ENCODE results near the gene SYNGR3.
"Not testable (repeated sequence)": the region's sequence is repeated elsewhere in the genome, so short reads cannot be mapped to it uniquely, and the experiment has no call there.

Gene SYNGR3

DNA sequence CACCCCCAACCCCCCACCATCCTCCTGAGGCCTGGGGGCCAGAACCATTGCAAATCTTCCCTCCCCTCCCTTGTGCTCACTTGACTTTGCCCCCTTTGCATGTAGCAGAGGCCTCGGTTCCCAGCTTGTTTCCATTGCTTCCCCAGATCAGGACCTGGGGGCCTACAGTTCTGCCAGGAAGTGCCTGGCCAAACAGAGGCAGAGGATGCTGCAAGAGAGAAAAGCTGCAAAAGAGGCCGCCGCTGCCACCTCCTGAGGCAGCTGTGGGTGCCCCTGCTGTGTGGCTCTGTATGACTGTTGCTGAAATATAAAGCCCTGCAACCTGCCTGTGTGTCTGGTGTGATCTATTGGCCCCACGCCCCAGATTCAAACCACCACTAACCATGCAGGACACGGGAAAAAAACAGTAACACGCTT, 28.1 kb upstream of the SYNGR3 start:
- Histone ChIP-seq H3K4me1 (ENCODE audit: control insufficient read depth in 1 of 2, insufficient read depth in 2 of 2, low read length in 2 of 2) (peaks cover 9 to 37% of the 10 kb centered on the region in 2 donors), H3K36me3 (ENCODE audit: control insufficient read depth in 1 of 2, insufficient read depth in 2 of 2, low read length in 2 of 2) (peaks cover 3 to 19% of the 10 kb centered on the region in 2 donors), H3K27ac (ENCODE audit: low read length) (no peak overlapping the region), H3K27me3 (ENCODE audit: low read depth, low read length) (no peaks in the 10 kb centered on the region), H3K4me3 (ENCODE audit: low read depth in 1 of 2, low read length in 2 of 2) (no peak overlapping the region), H3K9me3 (ENCODE audit: control insufficient read depth in 1 of 2, low read length in 2 of 2) (no peaks in the 10 kb centered on the region)

DNA sequence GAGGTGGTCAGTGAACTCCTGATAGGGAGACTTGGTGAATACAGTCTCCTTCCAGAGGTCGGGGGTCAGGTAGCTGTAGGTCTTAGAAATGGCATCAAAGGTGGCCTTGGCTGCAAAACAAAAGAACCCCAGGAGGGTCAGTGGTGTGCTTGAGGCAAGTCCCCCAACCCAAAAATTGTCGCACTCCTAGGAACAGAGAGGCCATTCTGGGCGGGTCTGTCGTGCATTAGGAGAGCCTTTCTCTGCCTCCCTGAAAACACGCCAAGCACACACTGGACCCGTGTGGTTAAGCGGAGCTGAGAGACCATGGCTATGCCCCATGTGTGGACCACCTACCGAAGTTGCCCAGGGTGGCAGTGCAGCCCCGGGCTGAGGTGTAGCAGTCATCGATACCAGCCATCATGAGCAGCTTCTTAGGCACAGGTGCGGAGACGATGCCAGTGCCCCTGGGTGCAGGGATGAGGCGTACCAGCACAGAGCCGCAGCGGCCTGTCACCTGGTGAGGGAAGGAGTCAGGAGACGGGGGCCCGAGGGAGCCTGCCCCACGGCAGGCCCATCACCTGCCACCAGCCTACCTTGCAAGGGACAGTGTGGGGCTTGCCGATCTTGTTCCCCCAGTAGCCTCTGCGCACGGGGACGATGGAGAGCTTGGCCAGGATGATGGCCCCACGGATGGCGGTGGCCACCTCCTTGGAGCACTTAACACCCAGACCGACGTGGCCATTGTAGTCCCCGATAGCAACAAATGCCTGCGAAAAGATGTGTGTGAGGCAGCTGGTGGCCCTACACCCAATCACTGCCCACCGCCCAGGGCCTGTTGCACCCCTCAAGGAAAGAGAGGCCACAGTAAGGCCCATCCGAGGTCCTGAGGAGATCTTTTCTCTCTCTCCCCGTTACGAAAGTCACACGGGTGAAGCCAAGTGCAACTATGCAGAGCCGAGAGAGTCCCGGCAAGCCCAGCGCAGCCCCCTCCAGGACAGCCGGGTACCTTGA, 27.3 kb upstream of the SYNGR3 start:
- not testable (repeated sequence) for H3K27me3 ChIP-seq (ENCODE audit: low read depth, low read length); H3K4me3 ChIP-seq (ENCODE audit: low read depth in 1 of 2, low read length in 2 of 2); H3K27ac ChIP-seq (ENCODE audit: low read length); H3K9me3 ChIP-seq (ENCODE audit: control insufficient read depth in 1 of 2, low read length in 2 of 2)
- H3K4me1 ChIP-seq (ENCODE audit: control insufficient read depth in 1 of 2, insufficient read depth in 2 of 2, low read length in 2 of 2): peaks cover 9 to 37% of the 10 kb centered on the region in 2 donors
- peaks cover 3 to 19% of the 10 kb centered on the region in 2 donors for H3K36me3 ChIP-seq (ENCODE audit: control insufficient read depth in 1 of 2, insufficient read depth in 2 of 2, low read length in 2 of 2)

DNA sequence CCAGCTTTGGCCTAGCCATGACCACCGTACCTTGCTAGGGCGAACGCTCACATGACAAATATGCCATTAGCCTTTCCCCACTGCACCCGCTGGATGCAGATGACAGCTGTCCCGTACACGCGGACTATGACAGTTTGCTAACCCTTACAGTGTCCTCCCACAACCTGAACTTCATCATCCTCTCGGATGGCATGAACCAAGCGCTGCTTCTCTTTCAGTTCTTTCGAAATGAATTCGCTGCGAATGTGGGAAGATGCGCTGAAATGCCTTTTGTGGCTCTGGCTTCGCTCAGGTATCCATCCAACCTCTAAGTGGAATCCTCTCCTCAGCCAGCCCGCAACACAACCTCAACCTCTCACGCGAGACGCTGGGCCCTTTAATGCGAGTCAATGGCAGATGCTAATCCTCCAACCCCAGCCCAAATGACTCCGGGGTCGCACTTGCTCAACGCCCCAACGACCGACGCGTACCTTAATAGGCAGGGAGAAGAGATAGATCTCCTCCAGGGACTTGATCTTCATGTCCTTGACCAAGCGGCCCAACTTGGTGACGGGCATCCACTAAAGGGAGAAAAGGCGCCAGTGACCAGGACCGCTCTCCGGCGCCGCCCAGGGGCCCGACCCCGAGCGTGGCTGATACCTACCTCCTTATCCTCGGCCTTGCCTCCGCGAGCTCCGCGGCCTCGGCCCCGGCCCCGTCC, 25.8 kb upstream of the SYNGR3 start:
- Histone ChIP-seq H3K4me3 (ENCODE audit: low read depth in 1 of 2, low read length in 2 of 2) (peak overlapping the region; percentile 77 to 80), H3K36me3 (ENCODE audit: control insufficient read depth in 1 of 2, insufficient read depth in 2 of 2, low read length in 2 of 2) (peaks cover 3 to 19% of the 10 kb centered on the region in 2 donors), H3K4me1 (ENCODE audit: control insufficient read depth in 1 of 2, insufficient read depth in 2 of 2, low read length in 2 of 2) (peaks cover 9 to 33% of the 10 kb centered on the region in 2 donors), H3K9me3 (ENCODE audit: control insufficient read depth in 1 of 2, low read length in 2 of 2) (no peaks in the 10 kb centered on the region), H3K27me3 (ENCODE audit: low read depth, low read length) (no peaks in the 10 kb centered on the region), H3K27ac (ENCODE audit: low read length) (peak overlapping the region; percentile 94)

DNA sequence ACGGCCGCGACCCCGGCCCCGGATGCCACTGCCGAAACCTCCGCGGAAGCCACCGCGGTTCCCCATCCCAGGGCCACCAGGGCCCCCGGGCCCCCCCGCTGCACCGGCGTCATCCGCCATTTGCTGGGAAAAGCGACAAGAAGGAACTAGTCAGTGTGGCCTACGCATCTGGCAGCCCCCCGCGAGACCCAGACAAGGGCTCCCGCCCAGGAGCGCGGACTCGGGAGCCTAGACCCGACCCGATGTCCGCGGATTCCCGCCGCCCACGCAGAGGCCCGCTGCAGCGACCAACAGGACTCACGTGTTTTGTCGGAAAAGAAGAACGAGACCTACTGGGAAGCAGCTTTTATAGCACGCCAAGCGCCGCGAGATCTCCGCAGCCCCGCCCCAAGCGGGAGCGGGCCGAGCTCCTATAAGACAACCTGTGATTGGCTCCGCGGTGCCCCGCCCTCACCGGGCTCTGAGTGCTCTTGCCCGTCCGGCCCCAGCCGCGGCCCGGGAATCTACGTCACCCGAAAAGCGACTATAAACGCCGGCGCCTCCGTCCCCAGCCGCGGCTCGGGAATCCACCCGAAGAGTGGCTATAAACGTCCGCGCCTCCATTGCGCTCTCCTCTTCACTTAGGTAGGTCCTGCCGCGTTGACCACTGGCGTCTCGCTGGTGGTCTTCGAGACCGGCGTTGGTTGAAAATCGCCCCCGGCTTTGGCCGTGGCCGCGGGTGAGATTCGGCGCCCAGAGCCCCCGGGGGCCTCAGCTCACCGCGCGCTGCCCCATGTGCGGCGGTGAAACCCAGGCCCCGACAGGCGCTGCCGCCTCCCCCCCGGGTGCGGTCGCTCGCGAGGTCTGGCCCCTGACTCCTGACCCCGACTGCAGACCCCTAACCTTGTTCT, 25.0 kb upstream of the SYNGR3 start, which contains the start of gene RPS2:
Gene RPS2, minus strand, starts transcription at position 321 of the 890 bp plus-strand sequence. Its CDS starts 201 bp downstream, at position 120.
- Histone ChIP-seq H3K27ac (ENCODE audit: low read length) (peak within 1 kb of the TSS; percentile 94), H3K36me3 (ENCODE audit: control insufficient read depth in 1 of 2, insufficient read depth in 2 of 2, low read length in 2 of 2) (peaks cover 3 to 19% of the 10 kb centered on the region in 2 donors), H3K4me3 (ENCODE audit: low read depth in 1 of 2, low read length in 2 of 2) (peak within 1 kb of the TSS; percentile 77 to 80), H3K9me3 (ENCODE audit: control insufficient read depth in 1 of 2, low read length in 2 of 2) (no peaks in the 10 kb centered on the region), H3K4me1 (ENCODE audit: control insufficient read depth in 1 of 2, insufficient read depth in 2 of 2, low read length in 2 of 2) (peaks cover 9 to 31% of the 10 kb centered on the region in 2 donors), H3K27me3 (ENCODE audit: low read depth, low read length) (no peaks in the 10 kb centered on the region)

DNA sequence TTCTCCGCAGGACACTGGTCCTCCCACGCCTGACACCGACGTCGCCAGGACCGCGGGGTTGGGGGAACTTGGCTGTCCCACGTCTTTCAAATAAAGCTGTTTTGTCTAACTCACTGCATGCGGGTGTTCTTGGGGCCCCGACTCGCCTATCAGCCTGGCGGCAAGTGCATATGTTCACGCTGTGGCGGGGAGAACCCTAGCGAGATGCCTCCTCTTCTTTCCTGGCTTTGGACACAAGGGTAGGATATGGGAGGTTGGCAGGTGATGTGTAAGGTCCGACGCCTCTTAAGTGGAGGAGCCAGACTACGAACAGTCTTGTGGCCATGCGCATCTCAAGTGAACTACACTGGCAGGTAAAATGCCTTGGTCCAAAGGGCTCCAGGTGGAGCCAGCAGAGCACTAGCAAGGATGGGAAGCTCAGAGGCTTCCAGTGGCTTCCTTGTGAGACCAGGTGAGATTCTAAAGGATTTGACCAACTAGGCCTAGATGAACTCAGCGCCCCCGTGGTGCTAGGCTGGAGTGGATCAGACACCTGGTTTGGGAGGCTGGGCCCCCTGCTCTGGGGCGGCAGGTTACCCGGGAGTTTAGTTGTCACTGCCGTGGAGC, 24.3 kb upstream of the SYNGR3 start:
- Histone ChIP-seq H3K9me3 (ENCODE audit: control insufficient read depth in 1 of 2, low read length in 2 of 2) (no peaks in the 10 kb centered on the region), H3K27me3 (ENCODE audit: low read depth, low read length) (no peaks in the 10 kb centered on the region), H3K27ac (ENCODE audit: low read length) (peak overlapping the region; percentile 94), H3K36me3 (ENCODE audit: control insufficient read depth in 1 of 2, insufficient read depth in 2 of 2, low read length in 2 of 2) (peaks cover 3 to 19% of the 10 kb centered on the region in 2 donors), H3K4me1 (ENCODE audit: control insufficient read depth in 1 of 2, insufficient read depth in 2 of 2, low read length in 2 of 2) (peaks cover 8 to 24% of the 10 kb centered on the region in 2 donors), H3K4me3 (ENCODE audit: low read depth in 1 of 2, low read length in 2 of 2) (peak overlapping the region; percentile 77 to 80)

DNA sequence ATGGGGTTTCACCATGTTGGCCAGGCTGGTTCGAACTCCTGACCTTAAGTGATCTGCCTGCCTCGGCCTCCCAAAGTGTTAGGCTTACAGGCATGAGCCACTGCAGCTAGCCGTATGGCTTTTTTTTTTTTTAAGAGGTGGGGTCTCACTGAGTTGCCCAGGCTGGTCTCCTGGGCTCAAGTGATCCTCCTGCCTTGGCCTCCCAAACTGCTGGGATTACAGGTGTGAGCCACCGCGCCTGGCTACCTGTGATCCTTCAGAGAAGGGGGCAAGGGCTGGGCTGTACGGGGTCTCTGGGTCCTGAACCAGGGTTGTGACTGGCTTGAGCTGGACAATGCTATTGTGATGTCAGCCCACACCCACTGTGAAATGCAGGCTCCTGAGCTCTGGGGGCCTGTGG, 23.3 kb upstream of the SYNGR3 start, which contains the start of gene RNF151:
Gene RNF151, plus strand, starts transcription at position 397 of the 400 bp plus-strand sequence. CDS start 26 bp downstream, outside the sequence.
- Histone ChIP-seq H3K4me3 (ENCODE audit: low read depth in 1 of 2, low read length in 2 of 2) (peak within 1 kb of the TSS; percentile 77 to 80), H3K36me3 (ENCODE audit: control insufficient read depth in 1 of 2, insufficient read depth in 2 of 2, low read length in 2 of 2) (peaks cover 3 to 15% of the 10 kb centered on the region in 2 donors), H3K9me3 (ENCODE audit: control insufficient read depth in 1 of 2, low read length in 2 of 2) (no peaks in the 10 kb centered on the region), H3K27ac (ENCODE audit: low read length) (peak within 1 kb of the TSS; percentile 94), H3K27me3 (ENCODE audit: low read depth, low read length) (no peaks in the 10 kb centered on the region), H3K4me1 (ENCODE audit: control insufficient read depth in 1 of 2, insufficient read depth in 2 of 2, low read length in 2 of 2) (peaks cover 5 to 24% of the 10 kb centered on the region in 2 donors)

DNA sequence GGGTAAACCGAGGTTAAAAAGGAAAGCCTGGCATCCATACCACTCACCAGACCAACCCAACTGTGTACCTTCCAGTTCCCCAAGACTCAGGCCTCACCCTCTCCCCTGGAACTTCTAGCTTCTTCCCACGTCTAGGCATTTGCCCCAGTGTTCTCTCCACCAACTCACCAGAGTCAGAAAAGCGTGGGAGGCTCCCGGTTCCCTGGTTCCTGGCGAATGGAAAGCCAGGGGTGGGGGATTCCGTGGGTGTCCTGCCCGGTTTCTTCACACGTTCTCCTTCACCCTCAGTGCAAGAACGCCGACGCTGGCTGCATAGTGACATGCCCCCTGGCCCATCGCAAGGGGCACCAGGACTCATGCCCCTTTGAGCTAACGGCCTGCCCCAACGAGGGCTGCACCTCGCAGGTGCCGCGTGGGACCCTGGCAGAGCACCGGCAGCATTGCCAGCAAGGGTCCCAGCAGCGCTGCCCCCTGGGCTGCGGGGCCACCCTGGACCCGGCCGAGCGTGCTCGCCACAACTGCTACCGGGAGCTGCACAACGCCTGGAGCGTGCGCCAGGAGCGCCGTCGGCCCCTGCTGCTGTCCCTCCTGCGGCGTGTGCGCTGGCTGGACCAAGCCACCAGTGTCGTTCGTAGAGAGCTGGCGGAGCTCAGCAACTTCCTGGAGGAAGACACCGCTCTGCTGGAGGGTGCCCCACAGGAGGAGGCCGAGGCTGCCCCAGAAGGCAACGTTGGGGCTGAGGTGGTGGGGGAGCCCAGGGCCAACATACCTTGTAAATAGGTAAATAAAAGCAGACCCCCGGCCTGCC, 21.4 kb upstream of the SYNGR3 start:
- H3K27me3 ChIP-seq (ENCODE audit: low read depth, low read length): no peaks in the 10 kb centered on the region
- peaks cover 5 to 32% of the 10 kb centered on the region in 2 donors for H3K4me1 ChIP-seq (ENCODE audit: control insufficient read depth in 1 of 2, insufficient read depth in 2 of 2, low read length in 2 of 2)
- no peaks in the 10 kb centered on the region for H3K36me3 ChIP-seq (ENCODE audit: control insufficient read depth in 1 of 2, insufficient read depth in 2 of 2, low read length in 2 of 2)
- H3K27ac ChIP-seq (ENCODE audit: low read length): no peak overlapping the region
- H3K4me3 ChIP-seq (ENCODE audit: low read depth in 1 of 2, low read length in 2 of 2): no peak overlapping the region
- H3K9me3 ChIP-seq (ENCODE audit: control insufficient read depth in 1 of 2, low read length in 2 of 2): no peaks in the 10 kb centered on the region

DNA sequence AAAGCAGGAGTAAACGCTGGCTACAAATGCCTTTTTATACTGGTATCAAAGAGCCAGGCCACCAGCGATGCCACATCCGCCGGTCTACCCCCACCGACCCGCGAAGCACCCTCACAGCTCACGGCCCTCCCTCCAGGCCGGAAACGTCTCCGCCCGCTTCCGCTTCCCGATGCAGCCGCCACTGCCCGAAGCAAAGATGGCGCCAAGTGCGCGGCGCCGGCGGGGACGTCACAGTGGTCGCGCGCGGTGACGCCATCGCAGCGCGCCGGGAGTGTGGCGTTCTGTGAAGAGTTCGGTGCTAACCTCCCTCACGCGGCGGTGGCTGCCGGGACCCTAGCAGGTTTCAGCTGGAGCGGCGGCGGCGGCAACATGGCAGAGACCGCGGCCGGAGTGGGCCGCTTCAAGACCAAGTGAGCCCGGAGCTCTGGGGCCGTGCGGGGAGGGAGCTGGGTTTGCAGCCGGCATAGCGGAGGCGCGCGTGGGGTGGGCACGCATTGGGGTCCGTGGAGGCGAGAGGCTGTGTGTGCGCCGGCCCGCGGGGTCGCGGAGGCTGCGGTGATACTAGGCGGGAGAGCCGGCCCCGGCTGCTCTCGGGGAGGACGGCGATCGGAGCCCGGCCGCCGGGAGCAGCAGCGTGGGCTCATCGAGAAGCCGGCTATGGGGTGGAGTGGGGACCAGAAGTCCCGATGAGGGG, 17.8 kb upstream of the SYNGR3 start, which contains the start of gene TBL3:
Gene TBL3, plus strand, starts transcription at position 258 of the 694 bp plus-strand sequence. Its CDS starts 112 bp downstream, at position 370.
- H3K4me1 ChIP-seq (ENCODE audit: control insufficient read depth in 1 of 2, insufficient read depth in 2 of 2, low read length in 2 of 2): peaks cover 0 to 23% of the 10 kb centered on the region in 2 donors
- peaks cover 17 to 30% of the 10 kb centered on the region in 2 donors for H3K36me3 ChIP-seq (ENCODE audit: control insufficient read depth in 1 of 2, insufficient read depth in 2 of 2, low read length in 2 of 2)
- H3K9me3 ChIP-seq (ENCODE audit: control insufficient read depth in 1 of 2, low read length in 2 of 2): no peaks in the 10 kb centered on the region
- H3K27ac ChIP-seq (ENCODE audit: low read length): peak within 1 kb of the TSS; percentile 96
- H3K4me3 ChIP-seq (ENCODE audit: low read depth in 1 of 2, low read length in 2 of 2): peak within 1 kb of the TSS; percentile 85 to 98
- H3K27me3 ChIP-seq (ENCODE audit: low read depth, low read length): no peaks in the 10 kb centered on the region

DNA sequence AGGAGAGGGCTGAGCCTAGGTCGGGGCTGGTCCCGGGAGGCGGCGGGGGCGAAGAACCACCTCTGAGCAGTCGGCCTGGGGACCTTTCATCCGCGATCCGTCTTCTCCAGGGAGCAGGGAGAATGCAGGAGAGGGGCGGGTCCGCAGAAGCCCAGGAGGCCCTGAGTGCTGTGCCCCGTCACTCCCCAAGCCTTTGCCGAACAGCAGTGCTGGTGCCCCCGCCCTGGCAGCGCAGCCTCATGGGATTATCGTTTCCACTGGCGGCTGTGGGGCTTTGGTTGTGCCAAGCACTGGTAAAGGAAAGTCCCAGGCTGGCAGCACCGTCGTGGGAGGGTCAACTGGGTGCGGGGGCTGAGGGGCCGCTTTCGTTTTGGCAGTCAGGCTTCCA, 17.3 kb upstream of the SYNGR3 start:
- H3K4me1 ChIP-seq (ENCODE audit: control insufficient read depth in 1 of 2, insufficient read depth in 2 of 2, low read length in 2 of 2): peaks cover 0 to 23% of the 10 kb centered on the region in 2 donors
- peaks cover 21 to 35% of the 10 kb centered on the region in 2 donors for H3K36me3 ChIP-seq (ENCODE audit: control insufficient read depth in 1 of 2, insufficient read depth in 2 of 2, low read length in 2 of 2)
- no peaks in the 10 kb centered on the region for H3K9me3 ChIP-seq (ENCODE audit: control insufficient read depth in 1 of 2, low read length in 2 of 2)
- H3K27me3 ChIP-seq (ENCODE audit: low read depth, low read length): no peaks in the 10 kb centered on the region
- H3K4me3 ChIP-seq (ENCODE audit: low read depth in 1 of 2, low read length in 2 of 2): peak overlapping the region; percentile 85 to 98
- H3K27ac ChIP-seq (ENCODE audit: low read length): no peak overlapping the region
